ENCODE results near the gene ROR2.

Gene ROR2

GRCh38 chr9:91732187-91733005 is 217.6 kb downstream of the ROR2 start:
- DNase-seq, result no peak

- DNase-seq, result no peak
Observed at GRCh38 chr9:91730806-91731205, 219.2 kb downstream of the ROR2 start.

GRCh38 chr9:91729558-91729842 is 220.5 kb downstream of the ROR2 start:
- no peak for DNase-seq

- no peak for DNase-seq
Observed at GRCh38 chr9:91727972-91728371, 222.1 kb downstream of the ROR2 start.

GRCh38 chr9:91727316-91727861 is 222.6 kb downstream of the ROR2 start:
- no peak for DNase-seq

- DNase-seq, result no peak
Observed at GRCh38 chr9:91726406-91727100, 223.5 kb downstream of the ROR2 start.

- no peak for DNase-seq
Observed at GRCh38 chr9:91725651-91726050, 224.4 kb downstream of the ROR2 start.

GRCh38 chr9:91724609-91725505 is 225.2 kb downstream of the ROR2 start:
- DNase-seq, result no peak

- no peak for DNase-seq
Observed at GRCh38 chr9:91724068-91724440, 226.0 kb downstream of the ROR2 start.

- DNase-seq, result no peak
Observed at GRCh38 chr9:91723420-91724067, 226.5 kb downstream of the ROR2 start.

GRCh38 chr9:91720751-91721705 is 229.0 kb downstream of the ROR2 start:
- no peak for DNase-seq

- no peak for DNase-seq
Observed at GRCh38 chr9:91720313-91720712, 229.7 kb downstream of the ROR2 start.

- no peak for DNase-seq
Observed at GRCh38 chr9:91718071-91718470, 232.0 kb downstream of the ROR2 start.

GRCh38 chr9:91716815-91717214 is 233.2 kb downstream of the ROR2 start:
- DNase-seq, result no peak

GRCh38 chr9:91716239-91716638 is 233.8 kb downstream of the ROR2 start:
- DNase-seq, result no peak

GRCh38 chr9:91714874-91715615 is 235.0 kb downstream of the ROR2 start:
- DNase-seq, result no peak

- no peak for DNase-seq
Observed at GRCh38 chr9:91714020-91714806, 235.8 kb downstream of the ROR2 start.

- DNase-seq, result no peak
Observed at GRCh38 chr9:91712811-91713210, 237.2 kb downstream of the ROR2 start.

- peak; percentile 28 to 54 for DNase-seq
Observed at GRCh38 chr9:91711755-91712601, 238.1 kb downstream of the ROR2 start.
